ENCODE data around the gene TDRD3.

- TF ChIP-seq SUZ12 (IDR thresholded peaks at IDR 0.05), result no peak
- TF ChIP-seq NFRKB (IDR thresholded peaks at IDR 0.05), result no peak
- no peak for TF ChIP-seq ZNF384 (IDR thresholded peaks at IDR 0.05)
- no peak for TF ChIP-seq FOXM1 (IDR thresholded peaks at IDR 0.05; ENCODE audit: borderline replicate concordance)
- no peak for TF ChIP-seq L3MBTL2 (conservative IDR thresholded peaks at IDR 0.05)
These were observed 70.1 kb downstream of the TDRD3 start for GRCh38 chr13:60467098-60467497.
